Lung (tissue), 12 donors: ENCODE measurements around the gene CSTF1. TPM values are rescaled to one million over a fixed set of nuclear protein-coding genes. Genes with fewer than 3 reads are reported as not detected.

ENCODE experiments used
- ATAC-seq: fragments of 200-7000 bp; cut with Tn5 transposase; one replicate; pipeline ENCODE4 v1.9.1; 2020; ENCODE audit warnings: moderate number of reproducible peaks; ENCODE audit not compliant: insufficient read depth, low FRiP score
- DNase-seq, 3 donors: peaks; one replicate each; pipeline ENCODE4 v3.0.0-alpha.2; 2013 to 2017
- H3K27ac ChIP-seq, 2 donors: one replicate each; pipeline ENCODE4 v1.5.1; 2013; ENCODE audit warnings: mild to moderate bottlenecking in 2 of 2, moderate library complexity in 2 of 2, control low read depth in 1 of 2, inconsistent platforms in 1 of 2, low read depth in 1 of 2, low read length in 1 of 2
- H3K27me3 ChIP-seq, 3 donors: one replicate each; pipeline ENCODE4 v1.5.1; 2013; ENCODE audit warnings: low read length in 2 of 3; ENCODE audit not compliant: control insufficient read depth in 3 of 3, insufficient read depth in 3 of 3
- H3K36me3 ChIP-seq, 4 donors: one replicate each; pipeline ENCODE4 v1.5.1; 2013; ENCODE audit warnings: low read length in 4 of 4, mild to moderate bottlenecking in 1 of 4, moderate library complexity in 1 of 4; ENCODE audit not compliant: control insufficient read depth in 4 of 4, insufficient read depth in 4 of 4
- H3K4me1 ChIP-seq, 5 donors: one replicate each; pipeline ENCODE4 v1.5.1; 2013; ENCODE audit warnings: low read length in 5 of 5, mild to moderate bottlenecking in 2 of 5, moderate library complexity in 1 of 5; ENCODE audit not compliant: control insufficient read depth in 5 of 5, insufficient read depth in 5 of 5
- H3K4me3 ChIP-seq: one replicate; pipeline ENCODE4 v1.5.1; 2013; ENCODE audit warnings: mild to moderate bottlenecking, control low read depth, moderate library complexity
- H3K9ac ChIP-seq, 2 donors: one replicate each; pipeline ENCODE4 v1.5.1; 2013; ENCODE audit warnings: low read length in 2 of 2, control low read depth in 1 of 2; ENCODE audit not compliant: insufficient read depth in 1 of 2
- H3K9me3 ChIP-seq, 4 donors: one replicate each; pipeline ENCODE4 v1.5.1; 2013; ENCODE audit warnings: low read length in 3 of 4, mild to moderate bottlenecking in 1 of 4, moderate library complexity in 1 of 4; ENCODE audit not compliant: control insufficient read depth in 4 of 4, insufficient read depth in 3 of 4
- WGBS, 2 donors: extraction: QIAGEN DNeasy Blood & Tissue Kit; methylation state at CpG; one replicate each; pipeline ENCODE4 v1.1.7; 2013; 5-methylcytosine and 5-hydroxymethylcytosine counted together
- polyA plus RNA-seq, 2 donors: library from polyadenylated mRNA; stranded (reverse); fragments of 200-250 nt; gene quantifications; one replicate each; pipeline ENCODE4 v1.2.1, GENCODE V29; 2013
- total RNA-seq, 2 donors: library from RNA; depleted of rRNA in 1 of 2; stranded (reverse); fragments of >200 nt in 1 of 2; gene quantifications; one replicate each; pipeline ENCODE4 v1.2.1, GENCODE V29; 2014 to 2021
- TF ChIP-seq, protein P1 (sequence below): IDR thresholded peaks from 2 replicates; pipeline ENCODE4 v1.5.1; 2012; ENCODE audit warnings: mild to moderate bottlenecking; ENCODE audit errors: control extremely low read depth, extremely low read depth
- donor health status: control.
- donor health status: control.
- donor health status: Bipolar disorder and iron deficiency.
- donor health status: healthy.
- donor health status: DM: yes; HTN: yes; CAD: no.

CSTF1 gene
- total and polyA plus RNA-seq, 4 donors = 6.4 to 36.1 (median 19.1) TPM

DNA sequence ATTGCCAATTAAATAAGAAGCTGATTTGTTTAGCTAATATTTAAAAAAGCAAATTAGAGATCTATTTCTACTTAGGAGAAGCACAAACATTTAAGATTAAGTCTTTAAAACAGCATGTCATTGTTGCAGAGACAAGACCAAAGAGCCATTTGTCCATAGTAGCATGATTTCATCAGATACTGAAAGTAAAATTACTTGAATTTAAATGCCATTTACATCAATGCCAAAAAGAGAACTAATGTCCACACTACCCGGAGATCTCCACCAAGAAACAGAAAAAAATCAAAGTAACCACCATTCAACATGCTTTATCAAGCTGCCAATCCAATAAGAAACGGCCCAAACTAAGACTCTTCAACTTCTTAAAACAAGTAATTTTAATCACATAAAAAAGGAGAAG, 16.1 kb upstream of the CSTF1 start:
- ATAC-seq (no peak), DNase-seq (no peak)
- Histone ChIP-seq H3K9me3 (no peaks in the 10 kb centered on the region), H3K9ac (no peak overlapping the region), H3K27ac (no peak overlapping the region), H3K4me3 (no peak overlapping the region), H3K36me3 (peaks cover 0 to 12% (median 0%) of the 10 kb centered on the region in 4 donors), H3K4me1 (peaks cover 0 to 2% (median 0%) of the 10 kb centered on the region in 5 donors), H3K27me3 (no peaks in the 10 kb centered on the region)
- TF ChIP-seq, protein P1, sequence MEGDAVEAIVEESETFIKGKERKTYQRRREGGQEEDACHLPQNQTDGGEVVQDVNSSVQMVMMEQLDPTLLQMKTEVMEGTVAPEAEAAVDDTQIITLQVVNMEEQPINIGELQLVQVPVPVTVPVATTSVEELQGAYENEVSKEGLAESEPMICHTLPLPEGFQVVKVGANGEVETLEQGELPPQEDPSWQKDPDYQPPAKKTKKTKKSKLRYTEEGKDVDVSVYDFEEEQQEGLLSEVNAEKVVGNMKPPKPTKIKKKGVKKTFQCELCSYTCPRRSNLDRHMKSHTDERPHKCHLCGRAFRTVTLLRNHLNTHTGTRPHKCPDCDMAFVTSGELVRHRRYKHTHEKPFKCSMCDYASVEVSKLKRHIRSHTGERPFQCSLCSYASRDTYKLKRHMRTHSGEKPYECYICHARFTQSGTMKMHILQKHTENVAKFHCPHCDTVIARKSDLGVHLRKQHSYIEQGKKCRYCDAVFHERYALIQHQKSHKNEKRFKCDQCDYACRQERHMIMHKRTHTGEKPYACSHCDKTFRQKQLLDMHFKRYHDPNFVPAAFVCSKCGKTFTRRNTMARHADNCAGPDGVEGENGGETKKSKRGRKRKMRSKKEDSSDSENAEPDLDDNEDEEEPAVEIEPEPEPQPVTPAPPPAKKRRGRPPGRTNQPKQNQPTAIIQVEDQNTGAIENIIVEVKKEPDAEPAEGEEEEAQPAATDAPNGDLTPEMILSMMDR = no peak
- 47 to 61% methylated on average over 2 of the region's 2 CpGs for WGBS, 2 donors

DNA sequence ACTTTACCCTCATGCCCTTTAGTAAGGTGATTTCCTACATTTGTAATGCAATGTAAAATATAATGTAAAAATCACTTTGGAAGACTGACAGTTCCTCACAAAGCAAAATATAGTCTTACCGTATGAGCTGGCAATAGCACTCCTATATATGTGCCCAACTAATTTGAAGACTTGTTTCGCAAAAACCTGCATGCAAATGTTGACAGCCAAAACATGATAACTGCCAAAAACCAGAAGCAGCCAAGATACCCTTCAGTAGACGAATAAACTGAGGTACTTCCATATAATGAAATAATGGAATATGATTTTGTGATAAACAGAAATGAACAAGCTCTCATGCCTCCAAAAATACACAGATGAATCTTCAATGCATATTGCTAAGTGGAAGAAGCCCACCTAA, 14.1 kb upstream of the CSTF1 start:
- Histone ChIP-seq H3K27ac (no peak overlapping the region), H3K4me1 (peaks cover 0 to 2% (median 0%) of the 10 kb centered on the region in 5 donors), H3K9me3 (no peaks in the 10 kb centered on the region), H3K9ac (no peak overlapping the region), H3K4me3 (no peak overlapping the region), H3K27me3 (no peaks in the 10 kb centered on the region), H3K36me3 (peaks cover 0 to 10% (median 5%) of the 10 kb centered on the region in 4 donors)
- DNase-seq = no peak
- TF ChIP-seq, protein P1 = no peak
- 87 to 93% methylated on average over 3 of the region's 3 CpGs for WGBS, 2 donors
- no peak for ATAC-seq

DNA sequence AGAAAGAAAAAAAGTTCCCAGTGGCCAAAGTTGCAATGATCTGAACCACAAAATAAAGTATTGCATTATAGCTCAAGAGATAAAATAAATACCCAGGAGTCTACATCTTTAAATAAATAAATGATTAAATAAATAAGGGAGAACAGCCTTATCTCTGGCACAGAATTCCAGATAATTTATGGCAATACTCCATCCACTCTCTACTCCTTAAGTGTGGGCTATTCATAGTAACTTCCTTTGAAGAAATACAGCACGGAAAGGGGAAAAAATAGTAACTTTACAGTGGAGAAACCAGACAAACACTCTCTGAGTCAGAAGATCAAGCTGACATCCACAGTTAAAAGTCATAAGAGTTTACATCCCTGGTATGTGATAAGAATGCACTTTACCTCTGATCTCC, 12.1 kb upstream of the CSTF1 start:
- WGBS, 2 donors = 20 to 31% methylated on average over 1 of the region's 1 CpG
- Histone ChIP-seq H3K9ac (no peak overlapping the region), H3K27ac (no peak overlapping the region), H3K4me3 (no peak overlapping the region), H3K36me3 (peaks cover 0 to 11% (median 8%) of the 10 kb centered on the region in 4 donors), H3K4me1 (peaks cover 0 to 2% (median 0%) of the 10 kb centered on the region in 5 donors), H3K9me3 (no peaks in the 10 kb centered on the region), H3K27me3 (no peaks in the 10 kb centered on the region)
- ATAC-seq = no peak
- DNase-seq = peak in 2 of 3 donors; percentile 16 to 67
- TF ChIP-seq, protein P1 = no peak

DNA sequence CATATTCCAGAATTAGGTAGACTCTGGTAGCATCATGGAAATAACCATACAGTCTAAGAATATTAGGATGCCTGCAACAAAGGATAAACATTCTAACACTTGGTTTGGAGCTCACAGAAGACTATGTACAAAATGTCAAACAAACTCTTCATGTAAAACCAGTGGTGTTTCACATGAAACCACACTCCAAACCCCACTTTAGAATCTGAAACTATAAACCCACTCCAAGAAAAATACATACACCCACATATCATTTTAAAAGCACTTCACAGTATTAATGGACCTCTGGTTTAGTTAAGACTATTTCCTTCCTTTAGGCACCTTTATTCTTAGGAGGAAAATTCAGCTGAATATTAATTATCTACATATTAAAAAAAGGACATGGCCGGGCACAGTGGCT, 10.9 kb upstream of the CSTF1 start:
- WGBS, 2 donors = 84 to 93% methylated on average over 1 of the region's 1 CpG
- no peak overlapping the region for H3K9ac ChIP-seq
- DNase-seq (no peak), ATAC-seq (no peak)
- TF ChIP-seq, protein P1 = no peak
- H3K9me3 ChIP-seq = no peaks in the 10 kb centered on the region
- peaks cover 0 to 19% (median 13%) of the 10 kb centered on the region in 4 donors for H3K36me3 ChIP-seq
- peaks cover 0 to 2% (median 0%) of the 10 kb centered on the region in 5 donors for H3K4me1 ChIP-seq
- no peak overlapping the region for H3K27ac ChIP-seq
- no peaks in the 10 kb centered on the region for H3K27me3 ChIP-seq
- H3K4me3 ChIP-seq = no peak overlapping the region
